ENCODE measurements around the gene RNF224.
A peak's percentile ranks its signal among the peaks of the same experiment; 100 is the strongest.

The RNF224 gene

GRCh38 chr9:137254624-137255447 is 27.5 kb downstream of the RNF224 start, which contains the start of gene NELFB:
NELFB (plus strand) TSS chr9:137255327.
- DNase-seq (ENCODE audit: low spot score) = peak; percentile 83

- DNase-seq (ENCODE audit: low spot score) = no peak
Measured at GRCh38 chr9:137255448-137256114, 28.3 kb downstream of the RNF224 start.

- DNase-seq (ENCODE audit: low spot score) = no peak
Measured at GRCh38 chr9:137256362-137256761, 29.1 kb downstream of the RNF224 start.

- no peak for DNase-seq (ENCODE audit: low spot score)
Measured at GRCh38 chr9:137256856-137257255, 29.6 kb downstream of the RNF224 start.

GRCh38 chr9:137262173-137262908 is 35.0 kb downstream of the RNF224 start:
- DNase-seq (ENCODE audit: low spot score) = peak; percentile 70

- DNase-seq (ENCODE audit: low spot score) = no peak
Measured at GRCh38 chr9:137262909-137263285, 35.6 kb downstream of the RNF224 start.

- no peak for DNase-seq (ENCODE audit: low spot score)
Measured at GRCh38 chr9:137263506-137263905, 36.2 kb downstream of the RNF224 start.

- DNase-seq (ENCODE audit: low spot score) = no peak
Measured at GRCh38 chr9:137264067-137264466, 36.8 kb downstream of the RNF224 start.

GRCh38 chr9:137265496-137266161 is 38.3 kb downstream of the RNF224 start:
- no peak for DNase-seq (ENCODE audit: low spot score)

GRCh38 chr9:137266162-137266527 is 38.8 kb downstream of the RNF224 start:
- DNase-seq (ENCODE audit: low spot score) = no peak

- DNase-seq (ENCODE audit: low spot score) = no peak
Measured at GRCh38 chr9:137266585-137267453, 39.5 kb downstream of the RNF224 start.

GRCh38 chr9:137267933-137268355 is 40.6 kb downstream of the RNF224 start:
- DNase-seq (ENCODE audit: low spot score) = no peak

GRCh38 chr9:137268538-137269201 is 41.4 kb downstream of the RNF224 start:
- no peak for DNase-seq (ENCODE audit: low spot score)

GRCh38 chr9:137269231-137269772 is 42.0 kb downstream of the RNF224 start:
- DNase-seq (ENCODE audit: low spot score) = no peak

GRCh38 chr9:137270929-137271695 is 43.8 kb downstream of the RNF224 start:
- DNase-seq (ENCODE audit: low spot score) = no peak

- DNase-seq (ENCODE audit: low spot score) = no peak
Measured at GRCh38 chr9:137271696-137272076, 44.4 kb downstream of the RNF224 start.

- DNase-seq (ENCODE audit: low spot score) = no peak
Measured at GRCh38 chr9:137272241-137273094, 45.2 kb downstream of the RNF224 start.

- DNase-seq (ENCODE audit: low spot score) = no peak
Measured at GRCh38 chr9:137273095-137273490, 45.8 kb downstream of the RNF224 start.
